Measurements from ENCODE around the gene S100A9. TPM values are rescaled to one million over a fixed set of nuclear protein-coding genes. Genes with fewer than 3 reads are reported as not detected.

S100A9 gene
- total RNA-seq, 1 experiment from 2014 or later, result 0.44 TPM

DNA sequence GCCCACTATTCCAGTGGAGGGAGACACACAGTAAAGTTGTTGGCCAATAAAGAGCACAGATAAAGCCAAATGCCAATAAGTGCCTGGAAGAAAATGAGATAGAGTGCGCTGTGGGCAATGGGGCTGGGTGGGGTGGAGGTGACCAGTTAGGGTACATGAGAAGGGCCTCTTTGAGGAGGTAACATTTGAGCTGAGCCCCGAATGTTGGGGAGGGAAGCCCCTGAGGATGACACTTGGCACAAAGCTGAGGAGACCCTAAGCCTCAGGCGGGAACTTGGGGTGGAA lies 979 bp downstream of the S100A9 start:
- intact Hi-C loops (cut with micrococcal nuclease; ENCODE audit: unreplicated experiment), result no loop called here
- no TSS peak for BruUV-seq (replicated peaks)

DNA sequence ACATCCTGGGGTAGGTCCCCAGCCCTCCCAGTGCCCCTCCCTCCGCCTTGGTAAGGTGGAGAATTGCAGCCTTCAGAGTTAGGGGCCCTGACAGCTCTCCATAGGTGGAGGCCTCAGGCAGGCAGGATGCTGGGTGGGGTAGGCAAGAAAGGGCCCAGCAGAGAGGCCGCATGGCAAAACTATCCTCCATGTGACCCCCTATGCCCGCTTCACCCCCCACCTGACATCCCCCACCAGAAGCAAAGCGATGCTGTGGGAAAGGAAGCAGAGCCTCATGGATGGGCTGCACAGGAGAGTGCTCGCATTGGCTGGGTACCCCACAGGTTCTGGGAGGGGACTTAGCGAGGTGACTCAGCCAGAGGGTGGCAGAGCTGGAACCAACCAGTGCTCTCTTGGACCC lies 1.6 kb downstream of the S100A9 start:
- DNase-seq (ENCODE audit: low read depth, low spot score), result no peak
- H3K36me3 ChIP-seq (ENCODE audit: control insufficient read depth, insufficient read depth, low read length), result no peaks in the 10 kb centered on the region
- TF ChIP-seq POLR2AphosphoS5 (IDR thresholded peaks at IDR 0.05; ENCODE audit: low read depth, low read length), result no peak
- TF ChIP-seq, protein P1, sequence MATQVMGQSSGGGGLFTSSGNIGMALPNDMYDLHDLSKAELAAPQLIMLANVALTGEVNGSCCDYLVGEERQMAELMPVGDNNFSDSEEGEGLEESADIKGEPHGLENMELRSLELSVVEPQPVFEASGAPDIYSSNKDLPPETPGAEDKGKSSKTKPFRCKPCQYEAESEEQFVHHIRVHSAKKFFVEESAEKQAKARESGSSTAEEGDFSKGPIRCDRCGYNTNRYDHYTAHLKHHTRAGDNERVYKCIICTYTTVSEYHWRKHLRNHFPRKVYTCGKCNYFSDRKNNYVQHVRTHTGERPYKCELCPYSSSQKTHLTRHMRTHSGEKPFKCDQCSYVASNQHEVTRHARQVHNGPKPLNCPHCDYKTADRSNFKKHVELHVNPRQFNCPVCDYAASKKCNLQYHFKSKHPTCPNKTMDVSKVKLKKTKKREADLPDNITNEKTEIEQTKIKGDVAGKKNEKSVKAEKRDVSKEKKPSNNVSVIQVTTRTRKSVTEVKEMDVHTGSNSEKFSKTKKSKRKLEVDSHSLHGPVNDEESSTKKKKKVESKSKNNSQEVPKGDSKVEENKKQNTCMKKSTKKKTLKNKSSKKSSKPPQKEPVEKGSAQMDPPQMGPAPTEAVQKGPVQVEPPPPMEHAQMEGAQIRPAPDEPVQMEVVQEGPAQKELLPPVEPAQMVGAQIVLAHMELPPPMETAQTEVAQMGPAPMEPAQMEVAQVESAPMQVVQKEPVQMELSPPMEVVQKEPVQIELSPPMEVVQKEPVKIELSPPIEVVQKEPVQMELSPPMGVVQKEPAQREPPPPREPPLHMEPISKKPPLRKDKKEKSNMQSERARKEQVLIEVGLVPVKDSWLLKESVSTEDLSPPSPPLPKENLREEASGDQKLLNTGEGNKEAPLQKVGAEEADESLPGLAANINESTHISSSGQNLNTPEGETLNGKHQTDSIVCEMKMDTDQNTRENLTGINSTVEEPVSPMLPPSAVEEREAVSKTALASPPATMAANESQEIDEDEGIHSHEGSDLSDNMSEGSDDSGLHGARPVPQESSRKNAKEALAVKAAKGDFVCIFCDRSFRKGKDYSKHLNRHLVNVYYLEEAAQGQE (IDR thresholded peaks at IDR 0.05; ENCODE audit: insufficient read depth in 1 of 2, low read depth in 2 of 2, low read length in 1 of 2), result no peak
- no peaks in the 10 kb centered on the region for H3K9me3 ChIP-seq (ENCODE audit: control insufficient read depth, insufficient read depth, low read depth, low read length)
- POLR2A ChIA-PET, result no interaction called here
- CTCF ChIA-PET, result no interaction called here
- H3K4me3 ChIP-seq (ENCODE audit: low read depth in 2 of 2, low read length in 2 of 2), result no peak overlapping the region
- in situ Hi-C loops (cut with HindIII; ENCODE audit: low pct_unique_long_range_greater_than_20kb, low sequenced_read_pairs), result loop anchor here (10.0 to 25.0 kb wide), 2 partner anchors 136 to 253 kb away; partner anchors contain the start of genes S100A14 and S100A16
- H3K27me3 ChIP-seq (ENCODE audit: control insufficient read depth, insufficient read depth, low read length), result no peaks in the 10 kb centered on the region; the same call in 1 of the 2 replicates
- intact Hi-C loops (cut with micrococcal nuclease; ENCODE audit: unreplicated experiment), result no loop called here
- no peak overlapping the region for H3K27ac ChIP-seq (ENCODE audit: low read length)
- BruUV-seq (replicated peaks), result no TSS peak
- H3K4me1 ChIP-seq (ENCODE audit: control insufficient read depth, insufficient read depth, low read length), result no peaks in the 10 kb centered on the region
- ATAC-seq, result no peak

More for the DNA sequence above, 979 bp downstream of the S100A9 start:
- ChIA-PET POLR2A (interaction anchor here (0.6 kb wide), 1 partner anchor 15 kb away, joined by 7 read pairs; no protein-coding TSS in a partner anchor), CTCF (no interaction called here)
- TF ChIP-seq, protein P2, sequence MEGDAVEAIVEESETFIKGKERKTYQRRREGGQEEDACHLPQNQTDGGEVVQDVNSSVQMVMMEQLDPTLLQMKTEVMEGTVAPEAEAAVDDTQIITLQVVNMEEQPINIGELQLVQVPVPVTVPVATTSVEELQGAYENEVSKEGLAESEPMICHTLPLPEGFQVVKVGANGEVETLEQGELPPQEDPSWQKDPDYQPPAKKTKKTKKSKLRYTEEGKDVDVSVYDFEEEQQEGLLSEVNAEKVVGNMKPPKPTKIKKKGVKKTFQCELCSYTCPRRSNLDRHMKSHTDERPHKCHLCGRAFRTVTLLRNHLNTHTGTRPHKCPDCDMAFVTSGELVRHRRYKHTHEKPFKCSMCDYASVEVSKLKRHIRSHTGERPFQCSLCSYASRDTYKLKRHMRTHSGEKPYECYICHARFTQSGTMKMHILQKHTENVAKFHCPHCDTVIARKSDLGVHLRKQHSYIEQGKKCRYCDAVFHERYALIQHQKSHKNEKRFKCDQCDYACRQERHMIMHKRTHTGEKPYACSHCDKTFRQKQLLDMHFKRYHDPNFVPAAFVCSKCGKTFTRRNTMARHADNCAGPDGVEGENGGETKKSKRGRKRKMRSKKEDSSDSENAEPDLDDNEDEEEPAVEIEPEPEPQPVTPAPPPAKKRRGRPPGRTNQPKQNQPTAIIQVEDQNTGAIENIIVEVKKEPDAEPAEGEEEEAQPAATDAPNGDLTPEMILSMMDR (IDR thresholded peaks at IDR 0.05), result no peak
- TF ChIP-seq, protein P1 (IDR thresholded peaks at IDR 0.05; ENCODE audit: insufficient read depth in 1 of 2, low read depth in 2 of 2, low read length in 1 of 2), result no peak
- no peak for TF ChIP-seq SIN3A (IDR thresholded peaks at IDR 0.05; ENCODE audit: borderline replicate concordance, insufficient read depth, low read depth, low read length)
- no peak for TF ChIP-seq POLR2AphosphoS5 (IDR thresholded peaks at IDR 0.05; ENCODE audit: low read depth, low read length)
- TF ChIP-seq TCF7L2 (IDR thresholded peaks at IDR 0.05; ENCODE audit: low read depth, low read length), result no peak
- Histone ChIP-seq H3K27me3 (ENCODE audit: control insufficient read depth, insufficient read depth, low read length) (no peaks in the 10 kb centered on the region; the same call in 1 of the 2 replicates), H3K36me3 (ENCODE audit: control insufficient read depth, insufficient read depth, low read length) (no peaks in the 10 kb centered on the region), H3K4me3 (ENCODE audit: low read depth in 2 of 2, low read length in 2 of 2) (no peak overlapping the region), H3K9me3 (ENCODE audit: control insufficient read depth, insufficient read depth, low read depth, low read length) (no peaks in the 10 kb centered on the region), H3K4me1 (ENCODE audit: control insufficient read depth, insufficient read depth, low read length) (no peaks in the 10 kb centered on the region), H3K27ac (ENCODE audit: low read length) (no peak overlapping the region)
- in situ Hi-C loops (cut with HindIII; ENCODE audit: low pct_unique_long_range_greater_than_20kb, low sequenced_read_pairs), result loop anchor here (10.0 to 25.0 kb wide), 2 partner anchors 136 to 254 kb away; partner anchors contain the start of genes S100A14 and S100A16
- no peak for DNase-seq (ENCODE audit: low read depth, low spot score)
- no peak for ATAC-seq

Data from Panc1 (cell line).